Left lobe of liver (tissue), 2 donors: Measurements from ENCODE around the gene UGCG. TPM values are rescaled to one million over a fixed set of nuclear protein-coding genes. Genes with fewer than 3 reads are reported as not detected.
"Not testable (repeated sequence)": the region's sequence is repeated elsewhere in the genome, so short reads cannot be mapped to it uniquely, and the experiment has no call there.

Experiments
- ATAC-seq: fragments of 200-7000 bp; cut with Tn5 transposase; one replicate; pipeline ENCODE4 v1.9.1; 2020; ENCODE audit warnings: mild to moderate bottlenecking, moderate library complexity
- DNase-seq: peaks from one replicate; pipeline ENCODE4 v3.0.0-alpha.2; 2020; ENCODE audit warnings: low spot score
- total RNA-seq: library from RNA; stranded (reverse); gene quantifications from one replicate; pipeline ENCODE4 v1.2.1, GENCODE V29; 2021
- donor health status: DM: no; HTN: no; CAD: no; lungs with moderate emphysema.
- donor health status: DM: no; HTN: yes; CAD: no.

Gene UGCG
- 9.5 TPM for total RNA-seq

GRCh38 chr9:111895996-111896941 lies at the start of gene UGCG:
TSS of gene UGCG (plus strand) at chr9:111896814. CDS start at chr9:111897216, 402 bp downstream.
- ATAC-seq (peak; percentile 95), DNase-seq (peak; percentile 92)

GRCh38 chr9:111851553-111851952 lies 45.1 kb upstream of the UGCG start:
- no peak for DNase-seq
- no peak for ATAC-seq

GRCh38 chr9:111852291-111852690 lies 44.3 kb upstream of the UGCG start:
- no peak for DNase-seq
- ATAC-seq, result no peak

- no peak for ATAC-seq
- DNase-seq, result no peak
Measured at GRCh38 chr9:111853450-111853827, 43.2 kb upstream of the UGCG start.

GRCh38 chr9:111854799-111855198 lies 41.8 kb upstream of the UGCG start:
- ATAC-seq (no peak), DNase-seq (no peak)

GRCh38 chr9:111857555-111858211 lies 38.9 kb upstream of the UGCG start:
- ATAC-seq, result no peak

GRCh38 chr9:111860443-111860842 lies 36.2 kb upstream of the UGCG start:
- no peak for ATAC-seq
- no peak for DNase-seq

More at GRCh38 chr9:111857555-111858211, 38.9 kb upstream of the UGCG start:
- no peak for DNase-seq

- ATAC-seq (no peak), DNase-seq (no peak)
Measured at GRCh38 chr9:111863636-111864035, 33.0 kb upstream of the UGCG start.

GRCh38 chr9:111866976-111867375 lies 29.6 kb upstream of the UGCG start:
- DNase-seq, result no peak
- no peak for ATAC-seq

GRCh38 chr9:111868475-111868874 lies 28.1 kb upstream of the UGCG start:
- ATAC-seq (no peak), DNase-seq (no peak)

GRCh38 chr9:111870774-111871498 lies 25.7 kb upstream of the UGCG start:
- ATAC-seq, result no peak
- DNase-seq, result no peak

- no peak for DNase-seq
- no peak for ATAC-seq
Measured at GRCh38 chr9:111871499-111871855, 25.1 kb upstream of the UGCG start.

GRCh38 chr9:111872886-111873285 lies 23.7 kb upstream of the UGCG start:
- no peak for DNase-seq
- ATAC-seq, result no peak

GRCh38 chr9:111873901-111874300 lies 22.7 kb upstream of the UGCG start:
- DNase-seq (no peak), ATAC-seq (no peak)

- ATAC-seq, result no peak
- DNase-seq, result no peak
Measured at GRCh38 chr9:111874500-111874899, 22.1 kb upstream of the UGCG start.

GRCh38 chr9:111875291-111875690 lies 21.3 kb upstream of the UGCG start:
- DNase-seq, result not testable (repeated sequence)

GRCh38 chr9:111875691-111876090 lies 20.9 kb upstream of the UGCG start:
- not testable (repeated sequence) for DNase-seq

More at GRCh38 chr9:111875291-111875690, 21.3 kb upstream of the UGCG start:
- not testable (repeated sequence) for ATAC-seq

GRCh38 chr9:111876179-111876578 lies 20.4 kb upstream of the UGCG start:
- no peak for ATAC-seq
- DNase-seq, result no peak

More at GRCh38 chr9:111875691-111876090, 20.9 kb upstream of the UGCG start:
- ATAC-seq, result not testable (repeated sequence)

GRCh38 chr9:111877420-111877819 lies 19.2 kb upstream of the UGCG start:
- no peak for DNase-seq
- no peak for ATAC-seq

GRCh38 chr9:111878946-111879345 lies 17.7 kb upstream of the UGCG start:
- DNase-seq (no peak), ATAC-seq (no peak)

- DNase-seq (no peak), ATAC-seq (no peak)
Measured at GRCh38 chr9:111886983-111887718, 9.5 kb upstream of the UGCG start.
